B cell (primary cell): ENCODE data around the gene ARHGAP15. TPM values are rescaled to one million over a fixed set of nuclear protein-coding genes. Genes with fewer than 3 reads are reported as not detected.

Experiments used
- ATAC-seq: fragments of 200-7000 bp; cut with Tn5 transposase; one replicate; pipeline ENCODE4 v1.10.0; 2021; ENCODE audit warnings: low read depth, mild to moderate bottlenecking, moderate number of reproducible peaks, moderate library complexity
- CTCF ChIA-PET: fragments of 350-600 bp; sonication (Branson Sonifier 250); formaldehyde crosslinking; loops from one replicate; lab custom pipeline; 2021; ENCODE audit warnings: antibody characterized with exemption, inconsistent platforms; lab: Charles Lee
- POLR2A ChIA-PET: fragments of 350-600 bp; sonication (Branson Sonifier 250); formaldehyde crosslinking; loops from one replicate; lab custom pipeline; 2021; ENCODE audit warnings: antibody characterized with exemption; lab: Charles Lee
- DNase-seq: peaks from one replicate; pipeline ENCODE4 v3.0.0; 2013
- H2AFZ ChIP-seq: 2 replicates; pipeline ENCODE4 v1.6.1; 2012; ENCODE audit warnings: mild to moderate bottlenecking, low read depth, low read length; ENCODE audit not compliant: insufficient read depth, poor library complexity, severe bottlenecking
- H3K27ac ChIP-seq, 2 donors: 1 replicate in 1 of 2; 2 replicates in 1 of 2; pipeline ENCODE4 v1.5.1; 2012 to 2013; ENCODE audit warnings: low read length in 2 of 2, mild to moderate bottlenecking in 2 of 2, moderate library complexity in 1 of 2
- H3K27me3 ChIP-seq, 4 experiments: fragments of 200-600 bp in 1 of 4; sonication (generic) in 1 of 4; replicated peaks in 1 of 4; 1 replicate in 2 of 4; 2 replicates in 2 of 4; pipeline versions ENCODE4 v1.6.1 to v1.7.0; 2013 to 2016; ENCODE audit warnings: low read length in 3 of 4, mild to moderate bottlenecking in 2 of 4, mixed read lengths in 1 of 4, moderate library complexity in 1 of 4; ENCODE audit not compliant: insufficient read depth in 4 of 4, control insufficient read depth in 3 of 4; ENCODE audit errors: control extremely low read depth in 1 of 4
- H3K36me3 ChIP-seq, 2 experiments: replicated peaks in 1 of 2; 1 replicate in 1 of 2; 2 replicates in 1 of 2; pipeline versions ENCODE4 v1.6.1 to v1.7.1; 2013; ENCODE audit warnings: low read length in 1 of 2; ENCODE audit not compliant: insufficient read depth in 2 of 2, control insufficient read depth in 1 of 2; ENCODE audit errors: control extremely low read depth in 1 of 2, extremely low read depth in 1 of 2
- H3K4me1 ChIP-seq, 2 donors: fragments of 200-600 bp in 1 of 2; sonication (generic) in 1 of 2; 1 replicate in 1 of 2; 2 replicates in 1 of 2; pipeline versions ENCODE4 v1.5.1 to v1.6.1; 2013 to 2017; ENCODE audit warnings: low read length in 2 of 2; ENCODE audit not compliant: control insufficient read depth in 2 of 2, insufficient read depth in 2 of 2
- H3K4me2 ChIP-seq: replicated peaks from 2 replicates; pipeline ENCODE3; 2012; ENCODE audit warnings: mild to moderate bottlenecking, low read depth, low read length; ENCODE audit not compliant: poor library complexity, severe bottlenecking
- H3K4me3 ChIP-seq, 5 experiments: fragments of 200-600 bp in 1 of 5; sonication (generic) in 1 of 5; 1 replicate in 3 of 5; 2 replicates in 2 of 5; pipeline versions ENCODE4 v1.5.1 to v1.7.0; 2011 to 2016; ENCODE audit warnings: low read length in 4 of 5, mild to moderate bottlenecking in 4 of 5, low read depth in 2 of 5, control low read depth in 1 of 5, moderate library complexity in 1 of 5; ENCODE audit not compliant: insufficient read depth in 1 of 5; ENCODE audit errors: control extremely low read depth in 1 of 5, extremely low read depth in 1 of 5
- H3K79me2 ChIP-seq: fragments of 200-600 bp; sonication (generic); one replicate; pipeline ENCODE4 v1.6.0; 2016; ENCODE audit warnings: low read length; ENCODE audit not compliant: control insufficient read depth, insufficient read depth
- H3K9ac ChIP-seq: fragments of 200-600 bp; sonication (generic); 2 replicates; pipeline ENCODE4 v1.6.1; 2017; ENCODE audit warnings: mild to moderate bottlenecking, low read length, moderate library complexity
- H3K9me3 ChIP-seq, 3 donors: one replicate each; pipeline versions ENCODE4 v1.6.1 to v1.7.1; 2013; ENCODE audit warnings: low read length in 2 of 3; ENCODE audit not compliant: control insufficient read depth in 2 of 3, insufficient read depth in 1 of 3; ENCODE audit errors: control extremely low read depth in 1 of 3
- H4K20me1 ChIP-seq: 2 replicates; pipeline ENCODE4 v1.6.0; 2012; ENCODE audit warnings: mild to moderate bottlenecking, low read length; ENCODE audit not compliant: insufficient read depth, control insufficient read depth, poor library complexity, severe bottlenecking
- H3K27ac Mint-ChIP-seq: one replicate; pipeline ENCODE4 v1.8.0; 2021; ENCODE audit warnings: mixed read lengths
- H3K27me3 Mint-ChIP-seq: one replicate; pipeline ENCODE4 v1.8.0; 2021; ENCODE audit warnings: mixed read lengths
- H3K4me1 Mint-ChIP-seq: one replicate; pipeline ENCODE4 v1.8.0; 2021; ENCODE audit warnings: mixed read lengths
- H3K4me3 Mint-ChIP-seq: one replicate; pipeline ENCODE4 v1.8.0; 2021; ENCODE audit warnings: mixed read lengths
- H3K9me3 Mint-ChIP-seq: one replicate; pipeline ENCODE4 v1.8.0; 2022; ENCODE audit warnings: mixed read lengths; ENCODE audit not compliant: insufficient read depth
- EZH2 ChIP-seq: IDR thresholded peaks from 2 replicates; pipeline ENCODE4 v1.6.1; 2012; ENCODE audit warnings: borderline replicate concordance, low read depth, mild to moderate bottlenecking, moderate library complexity, low read length; ENCODE audit not compliant: insufficient read depth, poor library complexity, severe bottlenecking
- WGBS: methylation state at CpG from one replicate; pipeline ENCODE4 v1.1.5; 2013; ENCODE audit warnings: missing lambda C conversion rate; ENCODE audit not compliant: insufficient coverage; 5-methylcytosine and 5-hydroxymethylcytosine counted together
- intact Hi-C: fragments of 100-400 bp; cut with micrococcal nuclease; formaldehyde crosslinking; loops from one replicate; pipeline ENCODE4 v1.10.0; 2022
- polyA plus RNA-seq: library from polyadenylated mRNA; depleted of rRNA; stranded (reverse); fragments of >200 nt; gene quantifications from 2 replicates; pipeline ENCODE4 v1.2.3, GENCODE V29; 2012
- total RNA-seq, 2 donors: library from RNA; stranded (reverse); fragments of 120-200 nt in 1 of 2; gene quantifications; 1 replicate in 1 of 2; 2 replicates in 1 of 2; pipeline versions ENCODE4 v1.2.3 to v1.2.4, GENCODE V29; 2013 to 2022
- TF ChIP-seq, protein P1 (sequence below): fragments of 200-600 bp; IDR thresholded peaks from one replicate; pipeline ENCODE4 v1.8.0; 2022; ENCODE audit warnings: antibody characterized with exemption, mild to moderate bottlenecking

Gene ARHGAP15
- total and polyA plus RNA-seq, 2 donors (not counting 1 experiment from before 2014, with no cell fraction given): 58.6 to 187 TPM

DNA sequence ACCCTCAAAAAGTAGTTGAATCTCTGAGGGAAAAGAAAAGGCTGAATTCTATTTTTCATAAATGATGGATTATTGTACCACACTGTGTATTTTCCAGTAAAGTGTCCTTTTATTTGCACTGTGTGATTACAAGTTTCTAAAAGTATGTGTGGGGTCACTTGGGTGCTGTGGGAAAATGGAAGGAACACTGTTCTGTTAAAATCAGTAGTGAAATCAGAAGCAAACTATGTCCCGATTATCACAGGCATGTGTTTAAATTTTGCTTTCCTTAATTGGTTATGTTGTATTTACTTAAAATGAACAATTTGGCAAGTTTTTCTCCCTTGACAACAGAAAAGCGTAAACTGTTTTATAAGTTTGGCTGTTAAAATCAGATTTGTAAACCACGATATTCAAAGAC lies 353.1 kb downstream of the ARHGAP15 start:
- Histone ChIP-seq H3K9me3 (no peaks in the 10 kb centered on the region), H3K36me3 (peaks cover 0 to 2% of the 10 kb centered on the region in 2 experiments), H3K27me3 (no peaks in the 10 kb centered on the region), H3K4me3 (no peak overlapping the region), H3K9ac (no peak overlapping the region), H3K4me1 (no peaks in the 10 kb centered on the region), H4K20me1 (no peaks in the 10 kb centered on the region), H3K27ac (no peak overlapping the region), H2AFZ (no peak overlapping the region), H3K79me2 (peaks cover 7% of the 10 kb centered on the region), H3K4me2 (no peak overlapping the region)
- Mint-ChIP-seq H3K27ac (no peak overlapping the region), H3K9me3 (no peaks in the 10 kb centered on the region), H3K4me1 (peaks cover 14% of the 10 kb centered on the region), H3K27me3 (no peaks in the 10 kb centered on the region), H3K4me3 (no peak overlapping the region)
- intact Hi-C loops: no loop called here
- TF ChIP-seq EZH2: no peak
- TF ChIP-seq, protein P1, sequence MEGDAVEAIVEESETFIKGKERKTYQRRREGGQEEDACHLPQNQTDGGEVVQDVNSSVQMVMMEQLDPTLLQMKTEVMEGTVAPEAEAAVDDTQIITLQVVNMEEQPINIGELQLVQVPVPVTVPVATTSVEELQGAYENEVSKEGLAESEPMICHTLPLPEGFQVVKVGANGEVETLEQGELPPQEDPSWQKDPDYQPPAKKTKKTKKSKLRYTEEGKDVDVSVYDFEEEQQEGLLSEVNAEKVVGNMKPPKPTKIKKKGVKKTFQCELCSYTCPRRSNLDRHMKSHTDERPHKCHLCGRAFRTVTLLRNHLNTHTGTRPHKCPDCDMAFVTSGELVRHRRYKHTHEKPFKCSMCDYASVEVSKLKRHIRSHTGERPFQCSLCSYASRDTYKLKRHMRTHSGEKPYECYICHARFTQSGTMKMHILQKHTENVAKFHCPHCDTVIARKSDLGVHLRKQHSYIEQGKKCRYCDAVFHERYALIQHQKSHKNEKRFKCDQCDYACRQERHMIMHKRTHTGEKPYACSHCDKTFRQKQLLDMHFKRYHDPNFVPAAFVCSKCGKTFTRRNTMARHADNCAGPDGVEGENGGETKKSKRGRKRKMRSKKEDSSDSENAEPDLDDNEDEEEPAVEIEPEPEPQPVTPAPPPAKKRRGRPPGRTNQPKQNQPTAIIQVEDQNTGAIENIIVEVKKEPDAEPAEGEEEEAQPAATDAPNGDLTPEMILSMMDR: no peak
- CTCF ChIA-PET: interaction anchor here (0.7 kb wide), 1 partner anchor 10 kb away, joined by 3 read pairs; no protein-coding TSS in a partner anchor
- DNase-seq (no peak), ATAC-seq (no peak)
- POLR2A ChIA-PET: no interaction called here
- no CpG with 5 or more reads among the region's 3 CpGs for WGBS

DNA sequence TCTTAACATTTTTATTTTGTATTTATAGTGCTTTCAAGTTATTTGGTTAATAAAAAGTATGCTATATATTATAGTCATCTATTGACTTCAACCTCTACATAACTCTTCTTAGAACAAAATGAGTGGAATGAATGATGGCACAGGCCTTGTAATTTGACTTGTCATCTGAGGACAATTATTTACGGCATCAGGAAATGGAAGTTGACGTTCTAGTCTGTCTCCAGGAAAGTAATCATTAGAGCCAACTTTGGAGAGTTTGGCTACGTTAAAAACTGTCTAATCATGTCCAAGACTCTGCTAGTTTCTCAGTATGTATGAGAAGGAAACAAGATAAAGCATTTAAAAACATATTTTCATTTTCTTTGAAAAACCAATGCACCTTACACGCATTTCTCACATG lies 353.6 kb downstream of the ARHGAP15 start:
- DNase-seq (no peak), ATAC-seq (no peak)
- POLR2A ChIA-PET: no interaction called here
- no peaks in the 10 kb centered on the region for H3K27me3 ChIP-seq
- H2AFZ ChIP-seq: no peak overlapping the region
- TF ChIP-seq, protein P1: no peak
- no peak for TF ChIP-seq EZH2
- no peak overlapping the region for H3K9ac ChIP-seq
- CTCF ChIA-PET: no interaction called here
- no peak overlapping the region for H3K27ac ChIP-seq
- H3K27me3 Mint-ChIP-seq: no peaks in the 10 kb centered on the region
- peaks cover 10% of the 10 kb centered on the region for H3K4me1 Mint-ChIP-seq
- no peaks in the 10 kb centered on the region for H4K20me1 ChIP-seq
- H3K9me3 ChIP-seq: no peaks in the 10 kb centered on the region
- 72% methylated on average over 2 of the region's 4 CpGs for WGBS
- no peak overlapping the region for H3K4me2 ChIP-seq
- H3K4me3 Mint-ChIP-seq: no peak overlapping the region
- intact Hi-C loops: no loop called here
- H3K9me3 Mint-ChIP-seq: no peaks in the 10 kb centered on the region
- H3K4me3 ChIP-seq: no peak overlapping the region
- no peaks in the 10 kb centered on the region for H3K4me1 ChIP-seq
- no peak overlapping the region for H3K27ac Mint-ChIP-seq
- H3K79me2 ChIP-seq: peaks cover 7% of the 10 kb centered on the region
- H3K36me3 ChIP-seq: peaks cover under 1 to 6% of the 10 kb centered on the region in 2 experiments
